Transverse colon (tissue), 4 donors: ENCODE measurements around the gene RFTN1. TPM values are rescaled to one million over a fixed set of nuclear protein-coding genes. Genes with fewer than 3 reads are reported as not detected.

Experiments
- DNase-seq: peaks from one replicate; pipeline ENCODE4 v3.0.0-alpha.2; 2019
- H3K27ac ChIP-seq, 4 donors: fragments of 200-600 bp; sonication (generic); 2 replicates each; pipeline ENCODE4 v1.5.1; 2016 to 2018; ENCODE audit warnings: inconsistent platforms in 4 of 4
- H3K27me3 ChIP-seq: fragments of 200-600 bp; sonication (generic); 2 replicates; pipeline ENCODE4 v1.5.1; 2017; ENCODE audit warnings: inconsistent platforms
- H3K36me3 ChIP-seq, 4 donors: fragments of 200-600 bp; sonication (generic); 2 replicates each; pipeline ENCODE4 v1.5.1; 2017 to 2019; ENCODE audit warnings: inconsistent platforms in 4 of 4
- H3K4me1 ChIP-seq, 4 donors: fragments of 200-600 bp; sonication (generic); 2 replicates each; pipeline ENCODE4 v1.5.1; 2017 to 2020; ENCODE audit warnings: inconsistent platforms in 4 of 4
- H3K4me3 ChIP-seq, 4 donors: fragments of 200-600 bp; sonication (generic); 1 replicate in 1 of 4; 2 replicates in 3 of 4; pipeline versions ENCODE4 v1.5.1 to v1.6.1; 2017 to 2019; ENCODE audit warnings: inconsistent platforms in 4 of 4
- H3K9me3 ChIP-seq, 2 donors: fragments of 200-600 bp; sonication (generic); 2 replicates each; pipeline ENCODE4 v1.5.1; 2017 to 2019; ENCODE audit warnings: inconsistent platforms in 2 of 2
- EP300 ChIP-seq: sonication (generic); formaldehyde crosslinking; IDR thresholded peaks from one replicate; pipeline ENCODE4 v1.6.1; 2017; ENCODE audit warnings: antibody characterized with exemption, low read depth
- POLR2A ChIP-seq: fragments of 450-650 bp; IDR thresholded peaks from one replicate; pipeline ENCODE4 v1.6.1; 2016; ENCODE audit warnings: antibody characterized with exemption, mild to moderate bottlenecking, moderate library complexity
- POLR2AphosphoS5 ChIP-seq, 3 donors: sonication (generic); formaldehyde crosslinking; IDR thresholded peaks; one replicate each; pipeline ENCODE4 v1.6.1; 2016; ENCODE audit warnings: antibody characterized with exemption in 3 of 3
- WGBS, 2 donors: methylation state at CpG; one replicate each; pipeline ENCODE4 v1.1.5; 2018; ENCODE audit warnings: low coverage in 1 of 2; 5-methylcytosine and 5-hydroxymethylcytosine counted together
- in situ Hi-C, 4 donors: fragments of 200-750 bp; cut with MboI; loops; one replicate each; pipeline versions ENCODE4 v1.15.0 to v1.15.1; 2017; ENCODE audit warnings: low sequenced_read_pairs in 3 of 4, low pct_ligation_motif_present in 1 of 4, low pct_unique_long_range_greater_than_20kb in 1 of 4
- intact Hi-C: fragments of 100-400 bp; cut with DNase I; formaldehyde crosslinking; loops from one replicate; pipeline ENCODE4 v1.15.1; 2023; ENCODE audit warnings: low total_unique reads
- total RNA-seq, 4 donors: library from RNA; depleted of rRNA; stranded (reverse); fragments of >200 nt; gene quantifications; one replicate each; pipeline ENCODE4 v1.1.0, GENCODE V29; 2016
- TF ChIP-seq, protein P1 (sequence below), 5 experiments: fragments of 200-600 bp in 3 of 5; fragments of 450-650 bp in 2 of 5; sonication (generic) in 3 of 5; IDR thresholded peaks; 1 replicate in 2 of 5; 2 replicates in 3 of 5; pipeline ENCODE4 v1.5.1; 2016 to 2017; ENCODE audit warnings: antibody characterized with exemption in 5 of 5, inconsistent platforms in 3 of 5, mild to moderate bottlenecking in 2 of 5, moderate library complexity in 1 of 5

RFTN1 gene
- total RNA-seq, 4 donors from 2014 or later, result 6.7 to 25.7 (median 15.7) TPM

DNA sequence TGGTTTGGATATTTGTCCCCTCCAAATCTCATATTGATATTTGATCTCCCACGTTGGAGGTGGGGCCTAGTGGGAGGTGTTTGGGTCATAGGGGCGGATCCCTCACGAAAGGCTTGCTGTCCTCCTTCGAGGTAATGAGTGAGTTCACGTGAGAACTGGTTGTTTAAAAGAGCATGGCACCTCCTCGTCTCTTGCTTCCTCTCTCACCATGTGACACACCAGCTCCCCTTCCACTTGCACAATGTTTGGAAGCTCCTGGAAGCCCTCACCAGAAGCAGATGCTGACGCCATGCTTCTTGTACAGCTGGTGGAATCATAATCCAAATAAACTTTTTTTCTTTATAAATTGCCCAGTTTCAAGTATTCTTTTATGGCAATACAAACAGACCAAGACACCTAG, 38.6 kb downstream of the RFTN1 start:
- H3K27ac ChIP-seq, result no peak overlapping the region
- H3K4me1 ChIP-seq, result peaks cover 0 to 9% (median 0%) of the 10 kb centered on the region in 4 donors
- in situ Hi-C loops, result no loop called here
- no peak overlapping the region for H3K4me3 ChIP-seq
- TF ChIP-seq EP300, result no peak
- no peak for TF ChIP-seq POLR2AphosphoS5 (IDR thresholded peaks at IDR 0.05)
- TF ChIP-seq, protein P1, sequence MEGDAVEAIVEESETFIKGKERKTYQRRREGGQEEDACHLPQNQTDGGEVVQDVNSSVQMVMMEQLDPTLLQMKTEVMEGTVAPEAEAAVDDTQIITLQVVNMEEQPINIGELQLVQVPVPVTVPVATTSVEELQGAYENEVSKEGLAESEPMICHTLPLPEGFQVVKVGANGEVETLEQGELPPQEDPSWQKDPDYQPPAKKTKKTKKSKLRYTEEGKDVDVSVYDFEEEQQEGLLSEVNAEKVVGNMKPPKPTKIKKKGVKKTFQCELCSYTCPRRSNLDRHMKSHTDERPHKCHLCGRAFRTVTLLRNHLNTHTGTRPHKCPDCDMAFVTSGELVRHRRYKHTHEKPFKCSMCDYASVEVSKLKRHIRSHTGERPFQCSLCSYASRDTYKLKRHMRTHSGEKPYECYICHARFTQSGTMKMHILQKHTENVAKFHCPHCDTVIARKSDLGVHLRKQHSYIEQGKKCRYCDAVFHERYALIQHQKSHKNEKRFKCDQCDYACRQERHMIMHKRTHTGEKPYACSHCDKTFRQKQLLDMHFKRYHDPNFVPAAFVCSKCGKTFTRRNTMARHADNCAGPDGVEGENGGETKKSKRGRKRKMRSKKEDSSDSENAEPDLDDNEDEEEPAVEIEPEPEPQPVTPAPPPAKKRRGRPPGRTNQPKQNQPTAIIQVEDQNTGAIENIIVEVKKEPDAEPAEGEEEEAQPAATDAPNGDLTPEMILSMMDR (IDR thresholded peaks at IDR 0.05), result no peak
- no peak for TF ChIP-seq POLR2A
- WGBS, 2 donors, result 63 to 68% methylated on average over 4 to 7 of the region's 7 CpGs
- peaks cover 0 to 5% of the 10 kb centered on the region in 2 donors for H3K9me3 ChIP-seq
- intact Hi-C loops, result no loop called here
- no peak for DNase-seq
- H3K36me3 ChIP-seq, result no peaks in the 10 kb centered on the region
- no peaks in the 10 kb centered on the region for H3K27me3 ChIP-seq

DNA sequence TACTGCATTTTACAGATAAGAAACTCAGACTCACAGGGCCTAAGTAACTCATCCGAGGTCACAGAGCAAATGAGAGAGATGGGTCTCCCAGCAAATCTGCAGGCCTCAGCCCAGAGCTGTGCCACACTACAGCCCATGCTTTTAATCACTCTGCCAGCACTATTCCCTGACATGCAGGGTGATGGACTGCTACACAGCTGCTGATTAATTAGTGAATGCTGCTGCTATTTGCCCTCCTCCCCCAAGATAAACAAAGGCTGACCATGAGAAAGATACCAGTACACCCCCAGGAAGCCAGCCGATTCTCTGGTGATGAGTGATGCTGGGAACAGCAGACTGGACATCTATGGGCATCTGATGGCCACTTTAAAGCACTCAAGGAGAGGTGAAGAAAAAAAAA, 39.3 kb downstream of the RFTN1 start:
- DNase-seq, result no peak
- Histone ChIP-seq H3K9me3 (peaks cover 0 to 5% of the 10 kb centered on the region in 2 donors), H3K27me3 (no peaks in the 10 kb centered on the region), H3K4me1 (peaks cover 0 to 9% (median 0%) of the 10 kb centered on the region in 4 donors), H3K4me3 (no peak overlapping the region), H3K27ac (no peak overlapping the region), H3K36me3 (no peaks in the 10 kb centered on the region)
- intact Hi-C loops (no loop called here), in situ Hi-C loops (no loop called here)
- 64 to 100% methylated on average over 1 to 2 of the region's 2 CpGs for WGBS, 2 donors
- TF ChIP-seq, protein P1 (IDR thresholded peaks at IDR 0.05), result no peak
- no peak for TF ChIP-seq POLR2A
- TF ChIP-seq POLR2AphosphoS5 (IDR thresholded peaks at IDR 0.05), result no peak
- no peak for TF ChIP-seq EP300

DNA sequence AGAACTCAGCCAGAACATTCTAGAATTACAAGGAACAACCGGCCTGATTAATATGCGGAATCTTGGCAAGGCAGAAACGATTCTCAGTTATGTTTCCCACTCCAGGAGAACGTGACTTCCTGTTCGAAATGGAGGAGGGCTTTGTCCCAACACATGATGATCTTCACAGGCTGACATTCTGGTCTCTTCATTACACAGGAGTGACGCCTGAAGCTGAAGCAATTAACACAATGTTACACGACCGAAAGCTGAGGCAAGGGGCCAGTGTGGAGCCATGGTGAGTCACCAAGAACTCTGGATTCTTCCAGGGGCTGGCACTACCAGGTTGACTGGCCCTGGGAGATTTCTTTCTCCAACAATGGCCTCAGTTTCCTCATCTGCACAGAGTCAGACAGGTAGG, 40.9 kb downstream of the RFTN1 start:
- Histone ChIP-seq H3K9me3 (peaks cover 0 to 5% of the 10 kb centered on the region in 2 donors), H3K4me1 (peaks cover 0 to 9% (median 0%) of the 10 kb centered on the region in 4 donors), H3K36me3 (no peaks in the 10 kb centered on the region), H3K27me3 (no peaks in the 10 kb centered on the region), H3K27ac (no peak overlapping the region), H3K4me3 (no peak overlapping the region)
- intact Hi-C loops, result no loop called here
- in situ Hi-C loops, result no loop called here
- DNase-seq, result no peak
- 82 to 88% methylated on average over 5 to 8 of the region's 8 CpGs for WGBS, 2 donors
- TF ChIP-seq, protein P1 (IDR thresholded peaks at IDR 0.05), result no peak
- TF ChIP-seq POLR2A (no peak), EP300 (no peak)

DNA sequence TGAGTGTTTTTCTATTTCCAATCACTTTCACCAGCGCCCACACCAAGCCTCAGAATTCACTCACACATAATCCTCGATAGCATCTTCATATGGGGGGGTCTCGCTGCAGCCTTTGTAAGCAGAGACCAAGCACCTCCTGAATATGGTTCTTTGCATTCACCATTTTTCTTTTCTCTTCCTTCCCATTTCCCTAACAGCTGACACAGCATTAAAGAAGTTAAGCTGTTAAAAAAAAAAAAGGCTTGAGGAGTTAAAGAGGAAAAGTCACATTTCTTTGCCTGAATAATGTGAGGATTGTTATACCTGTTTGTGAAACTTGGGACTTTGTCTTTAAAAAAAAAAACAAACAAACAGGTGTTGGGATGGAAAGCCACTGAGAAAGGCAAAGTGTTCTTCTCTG, 41.6 kb downstream of the RFTN1 start:
- no peak for DNase-seq
- no peak overlapping the region for H3K27ac ChIP-seq
- intact Hi-C loops (no loop called here), in situ Hi-C loops (no loop called here)
- H3K27me3 ChIP-seq, result no peaks in the 10 kb centered on the region
- no peak overlapping the region for H3K4me3 ChIP-seq
- WGBS, 2 donors, result 86 to 95% methylated on average over 3 of the region's 3 CpGs
- H3K4me1 ChIP-seq, result peaks cover 0 to 5% (median 0%) of the 10 kb centered on the region in 4 donors
- H3K36me3 ChIP-seq, result no peaks in the 10 kb centered on the region
- H3K9me3 ChIP-seq, result peaks cover 0 to 5% of the 10 kb centered on the region in 2 donors
- TF ChIP-seq, protein P1 (IDR thresholded peaks at IDR 0.05), result no peak
- TF ChIP-seq EP300 (no peak), POLR2A (no peak), POLR2AphosphoS5 (IDR thresholded peaks at IDR 0.05) (no peak)
